EH (cell line): Measurements from ENCODE around the gene LARP1.
"Not testable (repeated sequence)": the region's sequence is repeated elsewhere in the genome, so short reads cannot be mapped to it uniquely, and the experiment has no call there.

Source experiments
- DNase-seq: peaks from one replicate; pipeline ENCODE4 v3.0.0-alpha.2; 2015; ENCODE audit warnings: low read depth

LARP1 gene

DNA sequence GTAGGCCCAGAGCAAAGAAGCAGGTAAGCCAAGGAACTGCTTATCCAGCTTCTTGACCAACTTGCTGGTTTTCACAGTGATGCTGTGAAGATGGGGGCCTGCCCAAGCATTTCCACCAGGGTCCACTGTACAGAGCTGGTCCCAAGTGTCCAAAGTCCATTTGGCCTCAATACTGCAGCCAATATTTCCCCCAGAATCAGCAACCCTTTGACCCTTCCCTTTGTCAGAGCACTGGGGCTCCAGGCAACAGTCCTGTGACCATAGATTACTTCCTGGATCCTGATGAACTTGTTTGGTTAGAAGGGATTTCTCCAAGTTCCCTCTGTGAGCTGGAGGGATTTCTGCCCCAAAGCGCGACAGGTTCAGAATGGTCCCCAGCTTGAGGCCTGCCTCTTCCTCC, 68.9 kb downstream of the LARP1 start:
- no peak for DNase-seq

DNA sequence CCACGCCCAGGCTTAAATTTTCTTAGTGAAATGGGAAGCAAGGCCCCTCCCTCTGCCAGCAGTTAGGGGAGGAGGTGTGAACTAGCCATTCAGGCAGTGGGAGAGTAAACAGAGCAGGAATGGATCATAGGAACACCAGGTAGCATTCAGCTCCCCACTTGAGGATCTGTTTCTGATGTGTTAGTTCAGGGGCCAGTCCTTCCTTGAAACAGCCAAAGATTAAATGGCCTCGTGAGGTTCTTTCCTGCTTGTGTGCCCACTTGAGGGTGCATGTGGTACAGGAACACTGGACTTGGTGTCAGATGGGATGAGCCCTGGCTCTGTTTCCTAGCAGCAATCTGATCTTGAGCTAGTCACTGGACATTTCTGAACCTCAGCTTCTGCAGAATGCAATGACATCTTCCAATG, 74.0 kb downstream of the LARP1 start:
- no peak for DNase-seq

DNA sequence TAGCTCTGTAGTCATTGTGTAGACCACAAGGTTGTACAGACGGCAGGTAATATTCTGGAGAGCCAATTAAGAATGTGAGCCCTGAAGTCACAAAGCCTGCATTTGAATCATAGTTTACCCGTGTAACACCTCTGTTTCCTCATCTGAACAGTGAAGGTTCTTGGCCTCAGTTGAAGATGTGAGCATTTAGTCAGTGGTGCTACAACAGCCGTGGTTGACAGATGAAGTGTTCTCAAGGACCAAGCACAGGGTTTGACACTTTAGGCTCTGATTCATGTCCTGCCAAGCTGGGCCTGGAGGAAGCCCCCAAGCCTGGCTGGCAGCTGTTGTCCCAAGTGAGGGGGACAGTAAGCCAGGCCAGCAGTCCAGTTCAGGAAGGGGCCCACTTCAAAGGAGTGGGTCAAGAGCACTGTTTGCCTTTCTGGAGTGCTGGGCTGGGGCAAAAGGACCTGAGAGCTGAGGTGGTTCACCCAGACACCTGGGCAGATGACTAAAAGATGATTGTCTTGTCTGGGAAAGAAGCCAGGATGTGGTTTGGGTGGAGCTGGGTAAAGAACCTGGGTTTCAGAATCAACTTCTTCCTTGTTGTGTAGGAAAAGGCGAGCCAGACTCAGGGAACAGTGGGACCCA, 74.5 kb downstream of the LARP1 start:
- peak; percentile 20 for DNase-seq

DNA sequence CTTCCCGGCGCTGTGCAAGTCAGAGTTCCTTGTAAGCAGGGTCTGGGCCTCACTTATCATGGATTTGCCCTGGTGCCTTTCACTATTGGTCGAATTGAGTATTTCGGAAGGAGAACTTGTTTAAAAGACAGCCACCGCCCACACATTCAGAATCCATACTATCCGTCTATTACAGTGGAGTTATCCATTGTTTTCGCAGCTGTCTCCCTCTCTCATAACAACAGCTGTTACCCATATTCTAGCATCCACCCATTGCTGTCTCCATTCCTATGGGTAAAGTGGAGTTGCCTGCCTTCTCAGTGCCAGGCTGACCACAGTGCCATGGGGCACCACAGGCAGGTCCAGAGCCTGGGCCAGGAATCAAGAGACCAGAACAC, 75.0 kb downstream of the LARP1 start:
- DNase-seq: no peak

DNA sequence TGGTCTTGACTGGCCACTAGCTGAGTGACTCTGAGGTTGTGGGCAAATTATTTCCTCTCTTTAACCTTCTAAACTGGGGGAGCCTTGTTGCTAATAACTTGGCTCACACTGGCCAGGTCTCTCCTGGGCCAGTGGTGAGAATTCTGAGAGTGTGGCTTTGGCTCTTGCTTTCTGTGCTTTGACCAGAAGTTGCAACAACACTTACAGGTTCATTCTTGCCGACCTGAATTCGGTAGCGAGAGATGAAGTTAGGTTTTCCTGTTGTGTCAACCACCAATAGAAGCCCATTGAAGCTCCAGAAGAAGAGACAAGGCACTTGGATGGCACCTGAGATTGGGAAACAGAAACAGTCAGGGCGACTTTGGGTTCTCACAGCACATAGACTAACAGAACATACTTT, 75.4 kb downstream of the LARP1 start:
- no peak for DNase-seq

DNA sequence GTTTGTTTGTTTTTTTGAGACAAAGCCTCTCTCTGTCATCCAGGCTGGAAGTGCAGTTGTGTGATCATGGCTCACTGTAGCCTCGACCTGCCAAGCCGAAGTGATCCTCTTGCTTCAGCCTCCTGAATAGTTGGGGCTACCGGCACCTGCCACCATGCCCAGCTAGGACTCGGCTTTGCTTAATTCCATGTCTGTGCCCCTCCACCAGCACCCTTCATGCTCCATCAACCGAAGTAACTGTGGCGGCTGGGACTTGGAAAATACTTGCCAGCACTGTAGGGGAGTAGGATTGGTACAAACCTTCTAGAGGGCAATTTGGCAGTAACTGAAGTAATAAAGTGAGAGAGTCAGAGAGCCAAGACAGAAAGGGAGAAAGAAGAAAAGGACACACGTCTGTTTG, 76.3 kb downstream of the LARP1 start:
- no peak for DNase-seq

DNA sequence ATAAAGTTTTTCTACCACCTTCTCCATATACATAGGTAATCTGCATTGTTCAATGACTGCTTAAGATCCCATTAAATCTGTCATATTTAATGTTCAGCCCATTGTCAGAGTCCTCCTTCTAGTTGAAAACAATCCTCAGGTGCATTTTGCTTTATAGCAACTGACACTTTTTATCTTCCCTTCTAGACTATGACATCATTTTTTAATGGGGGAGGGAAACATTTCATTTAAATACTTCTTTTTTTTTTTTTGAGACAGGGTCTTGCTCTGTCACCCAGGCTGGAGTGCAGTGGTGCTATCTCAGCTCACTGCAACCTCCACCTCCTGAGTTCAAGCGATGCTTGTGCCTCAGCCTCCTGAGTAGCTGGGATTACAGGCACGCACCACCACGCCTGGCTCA, 77.6 kb downstream of the LARP1 start:
- DNase-seq: not testable (repeated sequence)

DNA sequence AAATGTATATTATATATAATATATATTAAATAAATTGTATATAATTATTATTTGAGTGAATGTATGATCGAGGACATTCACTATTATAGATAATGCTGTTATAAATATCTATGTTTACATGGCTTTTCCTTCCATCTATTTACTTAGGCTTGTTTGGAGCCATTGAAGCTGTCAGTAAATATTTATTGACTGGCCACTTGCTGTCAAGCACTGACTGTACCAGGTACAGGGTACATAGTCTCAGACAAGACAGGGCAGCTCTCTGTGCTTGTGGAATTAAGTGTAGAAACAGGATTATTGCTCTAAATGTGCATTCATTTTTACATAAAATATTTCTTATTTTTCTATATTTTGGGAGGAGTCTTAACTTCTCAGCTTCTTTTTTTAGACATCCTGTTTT, 78.9 kb downstream of the LARP1 start:
- no peak for DNase-seq

DNA sequence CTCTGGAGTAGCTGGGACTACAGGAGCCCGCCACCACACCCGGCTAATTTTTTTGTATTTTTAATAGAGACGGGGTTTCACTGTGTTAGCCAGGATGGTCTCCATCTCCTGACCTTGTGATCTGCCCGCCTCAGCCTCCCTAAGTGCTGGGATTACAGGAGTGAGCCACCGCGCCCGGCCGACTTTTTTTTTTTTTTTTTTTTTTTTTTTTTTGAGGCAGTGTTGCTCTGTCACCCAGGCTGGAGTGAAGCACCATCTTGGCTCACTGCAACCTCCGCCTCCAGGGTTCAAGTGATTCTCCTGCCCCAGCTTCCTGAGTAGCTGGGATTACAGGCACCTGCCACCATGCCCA, 80.5 kb downstream of the LARP1 start:
- not testable (repeated sequence) for DNase-seq

DNA sequence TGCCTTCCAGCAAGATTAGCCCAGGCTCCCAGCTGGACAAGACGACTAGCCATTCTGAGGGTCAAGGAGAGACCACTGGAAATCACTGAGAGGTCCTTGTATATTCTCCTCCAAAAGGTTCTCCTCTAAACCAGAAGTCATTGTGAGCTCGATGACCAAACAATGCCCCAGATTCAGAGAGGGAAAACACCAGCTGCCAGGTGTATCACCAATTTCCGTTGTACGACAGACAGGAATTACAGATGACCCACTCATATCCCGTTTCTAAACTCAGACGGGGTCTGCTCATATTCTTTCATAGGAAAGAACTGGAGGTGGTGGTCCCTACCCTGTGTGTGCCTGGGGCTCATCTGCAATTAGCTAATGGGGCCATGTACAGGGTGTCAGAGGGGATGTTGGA, 81.0 kb downstream of the LARP1 start:
- DNase-seq: no peak

DNA sequence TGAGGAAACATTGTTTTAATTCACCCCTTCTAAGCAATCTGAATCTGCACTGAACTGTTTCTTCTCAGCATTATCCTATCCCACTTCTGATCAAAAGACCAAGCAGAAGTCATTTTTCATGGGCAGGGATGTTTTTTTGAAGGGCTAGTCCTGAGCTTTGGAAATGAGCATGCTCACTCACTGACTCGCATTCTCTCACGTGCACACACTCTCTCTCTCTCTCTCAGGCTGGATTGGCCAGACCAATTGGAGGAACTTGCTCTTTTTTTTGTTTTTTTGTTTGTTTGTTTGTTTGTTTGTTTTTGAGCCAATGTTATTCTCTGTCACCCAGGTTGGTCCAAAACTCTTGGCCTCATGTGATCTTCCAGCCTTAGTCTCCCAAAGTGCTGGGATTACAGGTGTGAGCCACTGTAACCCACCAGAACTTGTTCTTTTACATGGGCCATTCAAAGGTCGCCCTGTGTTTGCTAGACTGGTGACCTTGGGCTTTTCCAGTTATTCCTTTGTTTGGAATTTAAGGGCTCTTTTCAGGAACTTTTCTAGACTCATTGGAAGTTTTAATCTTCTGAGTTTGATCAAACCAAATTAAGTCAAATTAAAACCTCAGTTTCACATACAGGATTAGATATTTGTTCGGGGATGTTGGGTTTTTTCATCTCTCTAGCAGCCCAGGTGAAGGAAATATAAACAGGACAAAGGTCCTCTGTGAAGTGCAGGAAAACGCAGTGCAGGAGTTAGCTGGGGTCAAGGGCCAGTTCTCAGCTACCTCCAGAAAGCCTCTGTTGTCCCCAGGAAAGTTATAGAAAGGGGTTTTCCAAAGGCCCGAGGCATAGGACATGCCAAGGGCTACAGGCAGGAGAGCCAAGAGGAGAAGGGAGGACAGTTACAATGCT, 82.1 kb downstream of the LARP1 start:
- no peak for DNase-seq

DNA sequence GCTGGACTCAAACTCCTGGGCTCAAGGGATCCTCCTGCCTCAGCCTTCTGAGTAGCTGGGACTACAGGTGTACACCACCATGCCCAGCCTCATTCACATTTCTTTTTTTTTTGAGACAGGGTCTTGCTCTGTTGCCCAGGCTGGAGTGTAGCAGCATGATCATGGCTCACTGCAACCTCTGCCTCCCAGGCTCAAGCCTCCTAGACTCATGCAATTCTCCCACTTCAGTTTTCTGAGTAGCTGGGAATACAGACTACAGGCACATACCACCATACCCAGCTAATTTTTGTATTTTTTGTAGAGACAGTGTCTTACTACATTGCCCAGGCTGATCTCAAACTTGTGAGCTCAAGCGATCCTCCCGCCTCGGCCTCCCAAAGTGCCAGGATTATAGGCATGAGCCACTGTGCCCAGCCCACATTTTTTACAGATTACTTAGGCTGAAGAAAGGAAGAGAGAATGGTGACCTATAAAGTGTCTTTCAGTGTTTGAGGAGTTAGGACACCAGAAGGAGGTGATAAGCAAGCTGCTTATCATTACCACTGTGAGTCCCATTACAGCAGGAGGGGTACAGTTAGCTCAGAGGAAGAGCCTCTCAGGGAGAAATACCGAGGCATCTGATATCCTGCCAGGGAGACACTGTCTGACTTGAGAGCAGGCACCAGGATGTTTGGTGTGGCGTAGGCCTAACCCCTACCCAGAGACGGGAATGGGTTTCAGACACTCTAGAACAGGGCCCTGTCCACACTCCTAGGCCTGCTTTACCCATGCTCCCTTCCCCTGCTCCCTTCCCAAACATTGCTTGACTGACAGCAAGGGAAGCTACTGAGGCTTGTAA, 85.5 kb downstream of the LARP1 start:
- DNase-seq: no peak

DNA sequence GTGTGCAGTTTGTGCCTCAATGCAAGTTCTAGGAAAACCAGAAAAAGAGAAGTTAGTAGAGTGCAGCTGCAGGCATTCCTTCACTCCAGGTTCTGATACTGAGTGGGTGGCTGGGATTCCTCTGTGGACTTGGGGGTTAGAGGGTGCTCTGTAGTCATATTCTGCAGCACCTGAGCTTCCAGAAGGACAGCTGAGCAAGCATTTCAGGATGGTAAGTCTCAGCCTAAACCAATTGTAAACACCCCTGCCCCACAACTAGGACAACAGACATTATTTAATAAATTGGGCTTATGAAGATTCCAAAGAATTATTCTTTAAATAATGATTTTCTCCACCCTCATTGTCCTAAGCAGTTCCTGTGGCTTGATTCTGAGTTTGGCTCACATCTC, 86.1 kb downstream of the LARP1 start:
- no peak for DNase-seq

DNA sequence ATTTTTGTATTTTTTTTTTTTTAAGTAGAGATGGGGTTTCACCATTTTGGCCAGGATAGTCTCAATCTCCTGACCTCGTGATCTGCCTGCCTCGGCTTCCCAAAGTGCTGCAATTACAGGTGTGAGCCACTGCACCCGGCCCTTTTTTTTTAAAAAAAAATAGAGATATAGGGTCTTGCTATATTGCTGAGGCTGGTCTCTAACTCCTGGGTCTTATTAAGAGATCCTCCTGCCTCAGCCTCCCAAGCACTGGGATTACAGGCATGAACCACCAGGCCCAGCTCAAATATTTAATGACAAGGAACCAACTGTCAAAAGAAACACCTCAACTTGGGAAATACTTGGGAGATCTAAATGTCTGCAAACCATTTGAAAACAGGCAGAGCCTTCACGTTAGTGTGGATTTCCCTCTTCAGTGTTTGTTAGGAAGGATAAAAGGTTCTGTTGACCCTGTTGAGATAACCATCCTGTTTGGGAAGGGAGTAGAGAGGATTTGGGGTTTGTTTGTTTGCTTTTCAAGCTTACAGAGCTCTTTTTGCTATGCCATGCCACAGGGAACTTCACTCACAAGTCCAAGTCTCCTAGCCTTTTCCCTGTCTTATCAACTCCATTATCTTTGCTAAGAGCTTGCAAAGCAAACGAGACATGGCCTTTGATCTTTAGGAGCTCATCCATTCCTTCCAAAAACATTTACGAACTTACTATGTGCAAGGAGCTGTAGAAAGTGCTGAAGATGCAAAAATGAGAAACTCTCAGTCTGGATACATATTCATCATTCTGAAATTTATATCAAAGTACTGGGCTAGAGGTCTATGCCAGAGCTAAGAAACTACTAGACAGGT, 87.7 kb downstream of the LARP1 start:
- no peak for DNase-seq

DNA sequence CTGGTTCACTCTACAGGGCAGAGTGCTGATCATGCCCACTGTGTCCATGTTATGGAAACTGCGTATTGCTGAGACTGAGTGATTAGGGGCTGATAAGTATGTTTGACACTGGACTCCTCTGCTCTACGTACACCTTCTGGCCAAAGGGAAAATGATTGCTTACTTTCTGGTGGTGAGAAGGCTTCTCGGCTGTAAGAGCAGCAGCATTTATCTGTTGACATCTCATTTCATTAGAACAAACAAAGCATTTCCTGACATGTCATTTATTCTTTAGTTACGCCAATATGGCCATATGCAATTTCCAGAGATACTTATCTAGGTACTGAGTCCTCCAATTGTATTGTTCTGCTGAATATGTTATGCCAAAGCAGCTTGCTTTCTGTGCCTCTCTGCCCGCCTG, 89.6 kb downstream of the LARP1 start:
- no peak for DNase-seq

DNA sequence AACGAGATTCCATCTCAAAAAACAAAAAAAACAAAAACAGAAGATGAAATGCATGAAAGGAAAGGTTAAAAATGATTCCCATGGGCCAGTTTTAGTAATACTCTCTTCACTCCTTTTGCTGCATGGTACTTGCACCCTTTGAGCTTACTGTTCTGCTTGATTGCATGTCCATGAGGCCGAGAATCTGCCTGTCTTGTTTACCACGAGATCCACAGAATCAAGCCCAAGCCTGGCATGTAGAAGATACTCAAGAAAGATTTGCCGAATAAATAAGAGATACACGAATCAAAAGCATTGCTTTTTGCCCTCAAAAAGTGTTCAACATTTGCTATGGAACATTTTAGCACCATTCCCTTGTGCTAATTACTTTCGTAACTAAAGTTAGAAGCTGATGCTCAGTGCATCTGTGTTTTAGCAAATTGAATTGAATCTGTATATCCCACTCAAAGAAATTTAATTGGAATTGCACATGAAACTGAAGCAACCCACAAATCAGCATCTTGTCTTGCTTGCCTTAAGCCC, 94.1 kb downstream of the LARP1 start:
- DNase-seq: no peak

DNA sequence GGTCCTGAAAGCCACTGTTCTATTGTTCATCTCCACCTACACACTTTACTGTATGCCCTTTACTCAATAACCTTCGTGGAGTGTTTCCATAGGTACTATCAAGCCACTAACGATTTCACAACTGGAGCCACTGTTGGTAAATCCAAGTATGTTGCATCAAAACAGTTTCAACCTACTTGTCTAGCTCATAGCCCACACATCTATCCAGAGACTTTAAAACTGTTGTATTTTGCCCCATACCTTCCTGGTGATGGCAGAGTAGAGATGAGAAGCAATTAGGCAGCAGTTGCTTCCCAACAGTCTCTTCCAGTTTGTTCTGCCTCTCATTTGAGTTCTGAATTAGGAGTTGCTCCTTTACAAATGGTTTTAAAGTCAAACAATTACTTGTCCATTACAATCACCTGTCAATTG, 94.6 kb downstream of the LARP1 start:
- peak; percentile 38 for DNase-seq

DNA sequence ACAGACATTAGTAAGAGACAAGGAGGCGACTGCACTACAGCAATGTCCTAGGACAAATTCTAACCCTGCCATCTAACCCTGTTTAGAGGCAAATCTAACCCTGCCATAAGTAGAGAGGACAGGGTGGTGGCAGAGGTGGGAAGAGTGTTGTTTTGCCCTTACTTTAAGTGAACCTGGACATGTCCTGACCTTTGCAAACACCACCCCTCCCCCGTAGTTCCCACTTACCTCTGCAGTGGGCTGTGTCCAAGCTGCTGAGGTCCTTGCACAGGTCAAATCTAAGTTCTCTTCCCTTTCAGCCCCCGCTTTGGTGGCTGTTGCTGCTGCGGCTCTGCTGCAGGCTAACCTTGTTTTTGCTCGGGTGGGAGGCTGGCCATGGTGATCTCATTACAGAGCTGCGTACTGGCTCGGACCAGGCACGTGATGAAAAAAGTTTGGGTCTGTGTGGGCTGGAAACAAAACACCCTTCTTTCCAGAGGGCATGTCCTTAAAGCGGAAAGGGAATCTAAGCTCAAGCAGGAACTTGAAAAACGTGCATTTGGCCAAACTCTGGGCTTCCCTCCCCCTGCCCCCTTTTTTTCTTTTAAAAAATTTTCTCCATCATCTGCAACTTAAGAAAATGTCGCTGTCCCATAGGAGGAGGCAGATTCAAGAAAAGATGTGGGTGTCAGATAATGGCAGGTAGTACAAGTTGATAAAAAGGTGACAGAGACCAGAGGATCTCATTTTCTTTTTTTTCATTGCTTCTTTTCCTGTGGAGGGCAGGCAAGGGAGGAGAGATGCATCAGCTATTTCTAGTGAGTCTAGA, 95.3 kb downstream of the LARP1 start, which contains the start of gene FAXDC2:
Gene FAXDC2 (minus strand): TSS at position 349 of the 808 bp plus-strand sequence. CDS start 12,425 bp downstream, outside the sequence.
- DNase-seq: peak; percentile 85

DNA sequence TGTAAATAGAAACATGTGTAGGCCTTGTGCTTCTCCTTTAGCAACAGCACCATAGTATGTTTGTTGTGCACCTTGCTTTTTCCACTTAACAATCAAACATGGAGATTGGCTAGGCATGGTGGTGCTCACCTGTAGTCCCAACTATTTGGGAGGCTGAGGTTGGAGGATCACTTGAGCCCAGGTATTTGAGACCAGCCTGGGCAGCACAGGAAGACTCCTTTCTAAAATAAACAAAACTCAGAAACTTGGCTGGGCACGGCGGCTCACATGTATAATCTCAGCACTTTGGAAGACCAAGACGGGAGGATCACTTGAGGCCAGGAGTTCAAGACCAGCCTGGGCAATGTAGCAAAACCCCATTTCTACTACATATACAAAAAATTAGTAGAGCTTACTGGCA, 96.2 kb downstream of the LARP1 start:
- DNase-seq: no peak

DNA sequence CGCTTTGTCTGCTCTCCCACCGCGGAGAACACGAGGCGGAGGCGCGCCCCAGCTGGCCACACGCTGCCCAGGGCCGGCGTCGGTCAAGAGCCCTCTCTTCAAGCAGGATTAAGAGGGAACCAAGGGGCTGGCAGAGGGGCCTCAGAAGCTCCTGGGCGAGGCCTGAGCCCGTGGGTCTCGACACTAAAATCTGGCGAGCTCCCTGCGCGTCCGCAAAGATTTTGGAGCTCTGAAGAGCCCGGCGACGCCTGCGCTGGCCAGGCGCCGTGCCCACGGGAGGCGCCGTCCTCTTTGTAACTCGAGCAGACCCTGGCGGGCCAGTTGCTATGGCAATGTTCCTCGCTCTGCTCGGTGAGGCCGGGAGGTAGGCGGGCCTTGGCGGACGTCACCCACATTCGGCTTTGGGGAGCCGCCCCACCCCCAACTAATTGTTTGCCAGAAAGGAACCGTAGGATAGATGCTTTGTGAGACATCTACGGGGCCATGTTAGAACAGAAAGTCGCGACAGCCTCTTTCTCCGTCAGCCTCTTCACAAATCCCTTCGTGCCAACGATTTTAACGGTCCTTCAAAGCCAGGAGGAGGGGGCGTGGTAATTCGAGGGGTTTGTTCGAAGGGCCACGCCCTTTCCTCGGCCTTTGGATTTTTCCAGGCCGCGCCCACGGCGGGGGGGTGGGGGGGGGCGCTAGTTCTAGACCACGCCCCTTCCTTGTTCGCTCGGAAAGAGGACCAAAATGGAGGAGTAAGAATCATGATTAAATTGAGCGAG, 102.5 kb downstream of the LARP1 start:
- DNase-seq: peak; percentile 97
